B cell (primary cell): ENCODE data around the gene PLEK2. TPM values are rescaled to one million over a fixed set of nuclear protein-coding genes. Genes with fewer than 3 reads are reported as not detected.
A peak's percentile ranks its signal among the peaks of the same experiment; 100 is the strongest.

Source experiments
- ATAC-seq: fragments of 200-7000 bp; cut with Tn5 transposase; one replicate; pipeline ENCODE4 v1.10.0; 2021; ENCODE audit warnings: low read depth, mild to moderate bottlenecking, moderate number of reproducible peaks, moderate library complexity
- CTCF ChIA-PET: fragments of 350-600 bp; sonication (Branson Sonifier 250); formaldehyde crosslinking; loops from one replicate; lab custom pipeline; 2021; ENCODE audit warnings: antibody characterized with exemption, inconsistent platforms; lab: Charles Lee
- POLR2A ChIA-PET: fragments of 350-600 bp; sonication (Branson Sonifier 250); formaldehyde crosslinking; loops from one replicate; lab custom pipeline; 2021; ENCODE audit warnings: antibody characterized with exemption; lab: Charles Lee
- DNase-seq: peaks from one replicate; pipeline ENCODE4 v3.0.0; 2013
- H2AFZ ChIP-seq: 2 replicates; pipeline ENCODE4 v1.6.1; 2012; ENCODE audit warnings: mild to moderate bottlenecking, low read depth, low read length; ENCODE audit not compliant: insufficient read depth, poor library complexity, severe bottlenecking
- H3K27ac ChIP-seq, 2 donors: 1 replicate in 1 of 2; 2 replicates in 1 of 2; pipeline ENCODE4 v1.5.1; 2012 to 2013; ENCODE audit warnings: low read length in 2 of 2, mild to moderate bottlenecking in 2 of 2, moderate library complexity in 1 of 2
- H3K27me3 ChIP-seq, 4 experiments: fragments of 200-600 bp in 1 of 4; sonication (generic) in 1 of 4; replicated peaks in 1 of 4; 1 replicate in 2 of 4; 2 replicates in 2 of 4; pipeline versions ENCODE4 v1.6.1 to v1.7.0; 2013 to 2016; ENCODE audit warnings: low read length in 3 of 4, mild to moderate bottlenecking in 2 of 4, mixed read lengths in 1 of 4, moderate library complexity in 1 of 4; ENCODE audit not compliant: insufficient read depth in 4 of 4, control insufficient read depth in 3 of 4; ENCODE audit errors: control extremely low read depth in 1 of 4
- H3K36me3 ChIP-seq, 2 experiments: replicated peaks in 1 of 2; 1 replicate in 1 of 2; 2 replicates in 1 of 2; pipeline versions ENCODE4 v1.6.1 to v1.7.1; 2013; ENCODE audit warnings: low read length in 1 of 2; ENCODE audit not compliant: insufficient read depth in 2 of 2, control insufficient read depth in 1 of 2; ENCODE audit errors: control extremely low read depth in 1 of 2, extremely low read depth in 1 of 2
- H3K4me1 ChIP-seq, 2 donors: fragments of 200-600 bp in 1 of 2; sonication (generic) in 1 of 2; 1 replicate in 1 of 2; 2 replicates in 1 of 2; pipeline versions ENCODE4 v1.5.1 to v1.6.1; 2013 to 2017; ENCODE audit warnings: low read length in 2 of 2; ENCODE audit not compliant: control insufficient read depth in 2 of 2, insufficient read depth in 2 of 2
- H3K4me2 ChIP-seq: replicated peaks from 2 replicates; pipeline ENCODE3; 2012; ENCODE audit warnings: mild to moderate bottlenecking, low read depth, low read length; ENCODE audit not compliant: poor library complexity, severe bottlenecking
- H3K4me3 ChIP-seq, 5 experiments: fragments of 200-600 bp in 1 of 5; sonication (generic) in 1 of 5; 1 replicate in 3 of 5; 2 replicates in 2 of 5; pipeline versions ENCODE4 v1.5.1 to v1.7.0; 2011 to 2016; ENCODE audit warnings: low read length in 4 of 5, mild to moderate bottlenecking in 4 of 5, low read depth in 2 of 5, control low read depth in 1 of 5, moderate library complexity in 1 of 5; ENCODE audit not compliant: insufficient read depth in 1 of 5; ENCODE audit errors: control extremely low read depth in 1 of 5, extremely low read depth in 1 of 5
- H3K79me2 ChIP-seq: fragments of 200-600 bp; sonication (generic); one replicate; pipeline ENCODE4 v1.6.0; 2016; ENCODE audit warnings: low read length; ENCODE audit not compliant: control insufficient read depth, insufficient read depth
- H3K9ac ChIP-seq: fragments of 200-600 bp; sonication (generic); 2 replicates; pipeline ENCODE4 v1.6.1; 2017; ENCODE audit warnings: mild to moderate bottlenecking, low read length, moderate library complexity
- H3K9me3 ChIP-seq, 3 donors: one replicate each; pipeline versions ENCODE4 v1.6.1 to v1.7.1; 2013; ENCODE audit warnings: low read length in 2 of 3; ENCODE audit not compliant: control insufficient read depth in 2 of 3, insufficient read depth in 1 of 3; ENCODE audit errors: control extremely low read depth in 1 of 3
- H4K20me1 ChIP-seq: 2 replicates; pipeline ENCODE4 v1.6.0; 2012; ENCODE audit warnings: mild to moderate bottlenecking, low read length; ENCODE audit not compliant: insufficient read depth, control insufficient read depth, poor library complexity, severe bottlenecking
- H3K27ac Mint-ChIP-seq: one replicate; pipeline ENCODE4 v1.8.0; 2021; ENCODE audit warnings: mixed read lengths
- H3K27me3 Mint-ChIP-seq: one replicate; pipeline ENCODE4 v1.8.0; 2021; ENCODE audit warnings: mixed read lengths
- H3K4me1 Mint-ChIP-seq: one replicate; pipeline ENCODE4 v1.8.0; 2021; ENCODE audit warnings: mixed read lengths
- H3K4me3 Mint-ChIP-seq: one replicate; pipeline ENCODE4 v1.8.0; 2021; ENCODE audit warnings: mixed read lengths
- H3K9me3 Mint-ChIP-seq: one replicate; pipeline ENCODE4 v1.8.0; 2022; ENCODE audit warnings: mixed read lengths; ENCODE audit not compliant: insufficient read depth
- CTCF ChIP-seq: fragments of 200-600 bp; IDR thresholded peaks from one replicate; pipeline ENCODE4 v1.8.0; 2022; ENCODE audit warnings: antibody characterized with exemption, mild to moderate bottlenecking
- EZH2 ChIP-seq: IDR thresholded peaks from 2 replicates; pipeline ENCODE4 v1.6.1; 2012; ENCODE audit warnings: borderline replicate concordance, low read depth, mild to moderate bottlenecking, moderate library complexity, low read length; ENCODE audit not compliant: insufficient read depth, poor library complexity, severe bottlenecking
- WGBS: methylation state at CpG from one replicate; pipeline ENCODE4 v1.1.5; 2013; ENCODE audit warnings: missing lambda C conversion rate; ENCODE audit not compliant: insufficient coverage; 5-methylcytosine and 5-hydroxymethylcytosine counted together
- intact Hi-C: fragments of 100-400 bp; cut with micrococcal nuclease; formaldehyde crosslinking; loops from one replicate; pipeline ENCODE4 v1.10.0; 2022
- polyA plus RNA-seq: library from polyadenylated mRNA; depleted of rRNA; stranded (reverse); fragments of >200 nt; gene quantifications from 2 replicates; pipeline ENCODE4 v1.2.3, GENCODE V29; 2012
- total RNA-seq, 2 donors: library from RNA; stranded (reverse); fragments of 120-200 nt in 1 of 2; gene quantifications; 1 replicate in 1 of 2; 2 replicates in 1 of 2; pipeline versions ENCODE4 v1.2.3 to v1.2.4, GENCODE V29; 2013 to 2022

PLEK2 gene
- total and polyA plus RNA-seq, 2 donors (not counting 1 experiment from before 2014, with no cell fraction given) = not detected

GRCh38 chr14:67426983-67427606, 15.1 kb upstream of the PLEK2 start:
- TF ChIP-seq CTCF = peak; percentile 88
- no peak for TF ChIP-seq EZH2

GRCh38 chr14:67426161-67426560, 14.2 kb upstream of the PLEK2 start:
- TF ChIP-seq CTCF (no peak), EZH2 (no peak)
- no peaks in the 10 kb centered on the region for H3K9me3 Mint-ChIP-seq
- H3K27me3 Mint-ChIP-seq = peaks cover 20% of the 10 kb centered on the region
- intact Hi-C loops = loop anchor here (2.0 kb wide), 1 partner anchor 101 kb away; no protein-coding TSS in a partner anchor
- peaks cover 3% of the 10 kb centered on the region for H3K4me1 Mint-ChIP-seq
- 87% methylated on average over 3 of the region's 8 CpGs for WGBS
- H3K27ac ChIP-seq = no peak overlapping the region
- no peaks in the 10 kb centered on the region for H3K36me3 ChIP-seq
- H4K20me1 ChIP-seq = no peaks in the 10 kb centered on the region
- peaks cover 0 to 25% (median 1%) of the 10 kb centered on the region in 4 experiments for H3K27me3 ChIP-seq
- H3K4me3 Mint-ChIP-seq = no peak overlapping the region
- ATAC-seq (no peak), DNase-seq (no peak)
- peaks cover 0 to 4% of the 10 kb centered on the region in 2 donors for H3K4me1 ChIP-seq
- H3K9me3 ChIP-seq = peaks cover 0 to 2% (median 0%) of the 10 kb centered on the region in 3 donors
- H3K79me2 ChIP-seq = no peaks in the 10 kb centered on the region
- no peak overlapping the region for H2AFZ ChIP-seq
- no peak overlapping the region for H3K9ac ChIP-seq
- no peak overlapping the region for H3K4me2 ChIP-seq
- POLR2A ChIA-PET = no interaction called here
- CTCF ChIA-PET = interaction anchor here (1.0 to 23.4 kb wide), 19 partner anchors 9 to 285 kb away, joined by 3 to 863 read pairs (median 14); partner anchors contain the start of genes PLEKHH1, RDH12 and TMEM229B
- no peak overlapping the region for H3K4me3 ChIP-seq
- no peak overlapping the region for H3K27ac Mint-ChIP-seq

More at GRCh38 chr14:67426983-67427606, 15.1 kb upstream of the PLEK2 start:
- Mint-ChIP-seq H3K27me3 (peaks cover 20% of the 10 kb centered on the region), H3K4me1 (peaks cover 3% of the 10 kb centered on the region), H3K9me3 (no peaks in the 10 kb centered on the region), H3K27ac (no peak overlapping the region), H3K4me3 (no peak overlapping the region)
- peaks cover 0 to 4% of the 10 kb centered on the region in 2 donors for H3K4me1 ChIP-seq
- WGBS = 38% methylated on average over 22 of the region's 30 CpGs
- no peak overlapping the region for H3K9ac ChIP-seq
- peak overlapping the region; percentile 35 for H2AFZ ChIP-seq
- no peak overlapping the region for H3K27ac ChIP-seq
- intact Hi-C loops = loop anchor here (1.0 to 2.0 kb wide), 4 partner anchors 61 to 277 kb away; partner anchors contain the start of gene TMEM229B
- H3K9me3 ChIP-seq = peaks cover 0 to 2% (median 0%) of the 10 kb centered on the region in 3 donors
- no peak overlapping the region for H3K4me3 ChIP-seq
- peak overlapping the region; percentile 10 for H3K4me2 ChIP-seq
- CTCF ChIA-PET = interaction anchor here (0.7 to 23.4 kb wide), 45 partner anchors 9 to 284 kb away, joined by 3 to 863 read pairs (median 4); partner anchors contain the start of genes ARG2, ATP6V1D, PLEKHH1 and RDH12
- POLR2A ChIA-PET = interaction anchor here (1.3 kb wide), 1 partner anchor 144 kb away, joined by 4 read pairs; no protein-coding TSS in a partner anchor
- DNase-seq = peak; percentile 85
- H3K79me2 ChIP-seq = no peaks in the 10 kb centered on the region
- no peaks in the 10 kb centered on the region for H3K36me3 ChIP-seq
- H3K27me3 ChIP-seq = peaks cover 0 to 25% (median 1%) of the 10 kb centered on the region in 4 experiments
- peak; percentile 90 for ATAC-seq
- H4K20me1 ChIP-seq = no peaks in the 10 kb centered on the region
